Urinary bladder (tissue), 4 donors: ENCODE results near the gene ZNF516. TPM values are rescaled to one million over a fixed set of nuclear protein-coding genes. Genes with fewer than 3 reads are reported as not detected.

Experiments used
- DNase-seq: peaks from one replicate; pipeline ENCODE4 v3.0.0-alpha.2; 2015; ENCODE audit errors: extremely low spot score
- H3K27ac ChIP-seq: one replicate; pipeline ENCODE4 v1.5.1; 2013; ENCODE audit warnings: low read depth, mild to moderate bottlenecking, moderate library complexity
- H3K36me3 ChIP-seq: one replicate; pipeline ENCODE4 v1.6.1; 2013; ENCODE audit warnings: mild to moderate bottlenecking, moderate library complexity; ENCODE audit not compliant: insufficient read depth
- H3K4me1 ChIP-seq: one replicate; pipeline ENCODE4 v1.6.1; 2013; ENCODE audit warnings: mild to moderate bottlenecking, moderate library complexity; ENCODE audit not compliant: insufficient read depth
- H3K4me3 ChIP-seq: one replicate; pipeline ENCODE4 v1.5.1; 2013; ENCODE audit warnings: low read depth, low read length
- WGBS: extraction: QIAGEN DNeasy Blood & Tissue Kit; methylation state at CpG from one replicate; pipeline ENCODE4 v1.1.7; 2013; 5-methylcytosine and 5-hydroxymethylcytosine counted together
- polyA plus RNA-seq: library from polyadenylated mRNA; stranded (reverse); fragments of 200-250 nt; gene quantifications from one replicate; pipeline ENCODE4 v1.2.3, GENCODE V29; 2013
- total RNA-seq: library from RNA; depleted of rRNA; stranded (reverse); fragments of >200 nt; gene quantifications from one replicate; pipeline ENCODE4 v1.2.3, GENCODE V29; 2014
- donor health status: healthy with polysubstance abuse.
- donor health status: healthy.

Gene ZNF516
- total and polyA plus RNA-seq, 2 donors: 16.1 to 30.5 TPM

- 79% methylated on average over 9 of the region's 9 CpGs for WGBS
Measured at GRCh38 chr18:76396792-76397191, 98.2 kb downstream of the ZNF516 start.

GRCh38 chr18:76395609-76396008, 99.4 kb downstream of the ZNF516 start:
- DNase-seq: no peak
- Histone ChIP-seq H3K36me3 (no peaks in the 10 kb centered on the region), H3K27ac (no peak overlapping the region), H3K4me1 (no peaks in the 10 kb centered on the region), H3K4me3 (no peak overlapping the region)
- whole genome bisulfite sequencing: 87% methylated on average over 20 of the region's 20 CpGs

More at GRCh38 chr18:76396792-76397191, 98.2 kb downstream of the ZNF516 start:
- Histone ChIP-seq H3K36me3 (no peaks in the 10 kb centered on the region), H3K27ac (no peak overlapping the region), H3K4me3 (no peak overlapping the region), H3K4me1 (no peaks in the 10 kb centered on the region)
- DNase-seq: no peak

GRCh38 chr18:76394780-76395476, 100.1 kb downstream of the ZNF516 start:
- no peak overlapping the region for H3K27ac ChIP-seq
- WGBS: 72% methylated on average over 15 of the region's 15 CpGs

GRCh38 chr18:76392349-76392748, 102.7 kb downstream of the ZNF516 start:
- 90% methylated on average over 5 of the region's 5 CpGs for WGBS
- Histone ChIP-seq H3K27ac (peak overlapping the region; percentile 62), H3K4me1 (peaks cover 4% of the 10 kb centered on the region), H3K4me3 (no peak overlapping the region), H3K36me3 (no peaks in the 10 kb centered on the region)
- DNase-seq: no peak

More at GRCh38 chr18:76394780-76395476, 100.1 kb downstream of the ZNF516 start:
- DNase-seq: no peak
- no peak overlapping the region for H3K4me3 ChIP-seq
- no peaks in the 10 kb centered on the region for H3K36me3 ChIP-seq
- peaks cover 4% of the 10 kb centered on the region for H3K4me1 ChIP-seq

GRCh38 chr18:76391746-76392145, 103.3 kb downstream of the ZNF516 start:
- peak overlapping the region; percentile 62 for H3K27ac ChIP-seq
- no peaks in the 10 kb centered on the region for H3K36me3 ChIP-seq
- DNase-seq: no peak
- H3K4me1 ChIP-seq: peaks cover 4% of the 10 kb centered on the region
- 95% methylated on average over 19 of the region's 19 CpGs for WGBS
- H3K4me3 ChIP-seq: no peak overlapping the region

- Histone ChIP-seq H3K36me3 (no peaks in the 10 kb centered on the region), H3K27ac (no peak overlapping the region), H3K4me3 (no peak overlapping the region), H3K4me1 (peaks cover 4% of the 10 kb centered on the region)
- DNase-seq: no peak
- WGBS: 90% methylated on average over 9 of the region's 9 CpGs
Measured at GRCh38 chr18:76391038-76391437, 104.0 kb downstream of the ZNF516 start.

GRCh38 chr18:76390452-76391035, 104.5 kb downstream of the ZNF516 start:
- Histone ChIP-seq H3K27ac (no peak overlapping the region), H3K4me1 (peaks cover 4% of the 10 kb centered on the region), H3K4me3 (no peak overlapping the region), H3K36me3 (no peaks in the 10 kb centered on the region)
- no peak for DNase-seq
- 63% methylated on average over 17 of the region's 17 CpGs for WGBS

- DNase-seq: no peak
- Histone ChIP-seq H3K36me3 (no peaks in the 10 kb centered on the region), H3K4me3 (no peak overlapping the region), H3K27ac (no peak overlapping the region), H3K4me1 (peaks cover 4% of the 10 kb centered on the region)
- WGBS: 67% methylated on average over 11 of the region's 11 CpGs
Measured at GRCh38 chr18:76389716-76390115, 105.3 kb downstream of the ZNF516 start.

GRCh38 chr18:76388891-76389423, 106.1 kb downstream of the ZNF516 start:
- peaks cover 4% of the 10 kb centered on the region for H3K4me1 ChIP-seq
- no peak for DNase-seq
- H3K36me3 ChIP-seq: no peaks in the 10 kb centered on the region
- WGBS: 72% methylated on average over 9 of the region's 9 CpGs
- H3K27ac ChIP-seq: no peak overlapping the region
- no peak overlapping the region for H3K4me3 ChIP-seq

- 95% methylated on average over 7 of the region's 7 CpGs for WGBS
- Histone ChIP-seq H3K36me3 (no peaks in the 10 kb centered on the region), H3K4me1 (peaks cover 4% of the 10 kb centered on the region), H3K27ac (no peak overlapping the region), H3K4me3 (no peak overlapping the region)
- DNase-seq: no peak
Measured at GRCh38 chr18:76388261-76388660, 106.8 kb downstream of the ZNF516 start.

GRCh38 chr18:76387608-76388007, 107.4 kb downstream of the ZNF516 start:
- Histone ChIP-seq H3K4me1 (peaks cover 4% of the 10 kb centered on the region), H3K36me3 (no peaks in the 10 kb centered on the region), H3K4me3 (no peak overlapping the region), H3K27ac (peak overlapping the region; percentile 33)
- no peak for DNase-seq
- 93% methylated on average over 8 of the region's 8 CpGs for WGBS

GRCh38 chr18:76386886-76387285, 108.2 kb downstream of the ZNF516 start:
- H3K4me3 ChIP-seq: no peak overlapping the region
- no peaks in the 10 kb centered on the region for H3K36me3 ChIP-seq
- no peak for DNase-seq
- WGBS: 88% methylated on average over 13 of the region's 13 CpGs
- peaks cover 4% of the 10 kb centered on the region for H3K4me1 ChIP-seq
- H3K27ac ChIP-seq: peak overlapping the region; percentile 14

- Histone ChIP-seq H3K36me3 (no peaks in the 10 kb centered on the region), H3K4me1 (peaks cover 4% of the 10 kb centered on the region), H3K27ac (no peak overlapping the region), H3K4me3 (no peak overlapping the region)
- DNase-seq: no peak
- WGBS: 85% methylated on average over 7 of the region's 7 CpGs
Measured at GRCh38 chr18:76386071-76386470, 109.0 kb downstream of the ZNF516 start.

GRCh38 chr18:76385681-76385975, 109.4 kb downstream of the ZNF516 start:
- no peak for DNase-seq
- no peak overlapping the region for H3K27ac ChIP-seq
- no peak overlapping the region for H3K4me3 ChIP-seq
- H3K36me3 ChIP-seq: no peaks in the 10 kb centered on the region
- peaks cover 4% of the 10 kb centered on the region for H3K4me1 ChIP-seq
- 92% methylated on average over 10 of the region's 10 CpGs for WGBS
